ENCODE measurements around the gene GID4. TPM values are rescaled to one million over a fixed set of nuclear protein-coding genes. Genes with fewer than 3 reads are reported as not detected.

Gene GID4
- total RNA-seq, 6 donors from 2014 or later: 6.3 to 17.1 (median 9.8) TPM

DNA sequence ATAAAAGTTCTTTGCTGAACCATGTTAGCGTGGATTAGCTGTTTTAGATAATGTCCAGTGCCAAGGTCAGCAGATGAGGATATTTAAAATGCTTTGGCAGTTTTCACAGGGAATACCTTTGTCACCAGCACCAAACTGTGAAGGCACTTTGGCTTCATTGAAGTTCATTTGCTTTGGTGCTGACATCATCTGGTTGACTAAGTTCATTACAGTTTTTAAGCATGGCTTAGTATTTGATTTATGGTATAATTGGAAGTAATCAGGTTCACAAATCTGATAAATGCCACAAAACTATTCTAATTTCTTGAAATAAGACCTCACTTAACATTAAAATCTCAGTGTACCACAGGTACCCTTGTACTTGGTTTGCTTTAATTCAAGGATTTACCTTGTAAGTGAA, 4.3 kb downstream of the GID4 start:
- TF ChIP-seq POLR2A (IDR thresholded peaks at IDR 0.05) (no peak), POLR2AphosphoS5 (IDR thresholded peaks at IDR 0.05) (no peak), EP300 (IDR thresholded peaks at IDR 0.05) (no peak)
- TF ChIP-seq, protein P1, sequence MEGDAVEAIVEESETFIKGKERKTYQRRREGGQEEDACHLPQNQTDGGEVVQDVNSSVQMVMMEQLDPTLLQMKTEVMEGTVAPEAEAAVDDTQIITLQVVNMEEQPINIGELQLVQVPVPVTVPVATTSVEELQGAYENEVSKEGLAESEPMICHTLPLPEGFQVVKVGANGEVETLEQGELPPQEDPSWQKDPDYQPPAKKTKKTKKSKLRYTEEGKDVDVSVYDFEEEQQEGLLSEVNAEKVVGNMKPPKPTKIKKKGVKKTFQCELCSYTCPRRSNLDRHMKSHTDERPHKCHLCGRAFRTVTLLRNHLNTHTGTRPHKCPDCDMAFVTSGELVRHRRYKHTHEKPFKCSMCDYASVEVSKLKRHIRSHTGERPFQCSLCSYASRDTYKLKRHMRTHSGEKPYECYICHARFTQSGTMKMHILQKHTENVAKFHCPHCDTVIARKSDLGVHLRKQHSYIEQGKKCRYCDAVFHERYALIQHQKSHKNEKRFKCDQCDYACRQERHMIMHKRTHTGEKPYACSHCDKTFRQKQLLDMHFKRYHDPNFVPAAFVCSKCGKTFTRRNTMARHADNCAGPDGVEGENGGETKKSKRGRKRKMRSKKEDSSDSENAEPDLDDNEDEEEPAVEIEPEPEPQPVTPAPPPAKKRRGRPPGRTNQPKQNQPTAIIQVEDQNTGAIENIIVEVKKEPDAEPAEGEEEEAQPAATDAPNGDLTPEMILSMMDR (IDR thresholded peaks at IDR 0.05): no peak
- no peak overlapping the region for H3K4me3 ChIP-seq
- no peak overlapping the region for H3K27ac ChIP-seq
- H3K9me3 ChIP-seq: no peaks in the 10 kb centered on the region
- H3K36me3 ChIP-seq: peaks cover 5 to 26% (median 11%) of the 10 kb centered on the region in 4 donors
- DNase-seq: no peak
- peaks cover 14 to 23% (median 15%) of the 10 kb centered on the region in 4 donors for H3K4me1 ChIP-seq
- ATAC-seq (ENCODE audit: low FRiP score in 2 of 2): no peak
- no peaks in the 10 kb centered on the region for H3K27me3 ChIP-seq
- WGBS, 2 donors: 83 to 85% methylated on average over 1 of the region's 1 CpG

DNA sequence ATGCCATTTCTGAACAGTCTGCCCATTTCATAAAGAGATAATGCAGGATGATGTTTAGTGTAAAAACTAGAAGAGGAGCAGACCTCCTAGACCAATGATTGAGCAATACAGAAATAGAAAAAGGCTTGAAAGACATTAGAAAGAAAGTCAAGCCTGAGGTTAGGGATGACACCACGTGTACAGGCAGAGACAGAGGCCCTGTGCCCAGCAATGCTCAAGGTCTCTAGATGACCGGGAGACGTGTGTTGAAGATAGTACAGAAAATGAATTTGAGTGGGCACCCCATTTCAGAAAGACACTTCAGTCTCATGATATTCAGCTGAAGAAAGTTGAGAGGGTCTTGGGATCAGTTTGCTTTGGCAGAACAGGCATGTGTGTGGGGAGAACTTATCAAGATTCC, 5.4 kb downstream of the GID4 start:
- WGBS, 2 donors: 87 to 90% methylated on average over 3 of the region's 3 CpGs
- ATAC-seq (ENCODE audit: low FRiP score in 2 of 2) (no peak), DNase-seq (no peak)
- H3K4me1 ChIP-seq: peaks cover 13 to 22% (median 13%) of the 10 kb centered on the region in 4 donors
- no peaks in the 10 kb centered on the region for H3K9me3 ChIP-seq
- H3K4me3 ChIP-seq: no peak overlapping the region
- TF ChIP-seq POLR2AphosphoS5 (IDR thresholded peaks at IDR 0.05): no peak
- TF ChIP-seq POLR2A (IDR thresholded peaks at IDR 0.05): no peak
- no peak for TF ChIP-seq EP300 (IDR thresholded peaks at IDR 0.05)
- TF ChIP-seq, protein P1 (IDR thresholded peaks at IDR 0.05): no peak
- no peaks in the 10 kb centered on the region for H3K27me3 ChIP-seq
- H3K27ac ChIP-seq: no peak overlapping the region
- H3K36me3 ChIP-seq: peaks cover 5 to 26% (median 11%) of the 10 kb centered on the region in 4 donors

DNA sequence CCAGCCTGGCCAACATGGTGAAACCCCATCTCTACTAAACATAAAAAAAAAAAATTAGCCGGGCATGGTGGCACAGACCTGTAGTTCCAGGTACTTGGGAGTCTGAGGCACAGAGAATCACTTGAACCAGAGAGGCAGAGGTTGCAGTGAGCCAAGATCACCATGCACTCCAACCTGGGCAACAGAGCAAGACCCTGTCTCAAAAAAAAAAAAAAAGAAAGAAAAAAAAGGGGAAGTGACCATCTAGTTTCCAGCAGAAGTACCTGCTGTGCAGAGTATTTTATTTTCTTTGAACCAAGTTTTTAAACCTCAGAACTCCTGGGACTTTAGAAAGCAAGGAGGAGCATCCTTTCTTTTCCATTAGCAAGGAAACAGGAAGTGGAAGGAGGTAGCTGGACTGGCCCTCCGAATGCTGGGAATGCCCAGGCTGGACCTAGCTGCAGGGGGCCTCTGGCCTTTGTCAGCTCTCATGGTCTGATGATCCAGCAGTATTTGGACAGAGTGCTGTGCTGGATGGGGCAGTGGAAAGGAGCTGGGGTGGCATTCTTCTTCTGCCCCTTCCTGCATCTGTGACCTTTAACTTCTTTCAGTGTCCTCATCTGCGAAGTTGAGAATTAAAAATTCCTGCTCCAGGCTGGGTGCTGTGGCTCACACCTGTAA, 6.6 kb downstream of the GID4 start:
- Histone ChIP-seq H3K27ac (no peak overlapping the region), H3K9me3 (no peaks in the 10 kb centered on the region), H3K27me3 (no peaks in the 10 kb centered on the region), H3K36me3 (peaks cover 5 to 26% (median 11%) of the 10 kb centered on the region in 4 donors), H3K4me1 (peaks cover 4 to 11% (median 6%) of the 10 kb centered on the region in 4 donors), H3K4me3 (no peak overlapping the region)
- WGBS, 2 donors: 78 to 85% methylated on average over 3 of the region's 3 CpGs
- DNase-seq (no peak), ATAC-seq (ENCODE audit: low FRiP score in 2 of 2) (no peak)
- no peak for TF ChIP-seq EP300 (IDR thresholded peaks at IDR 0.05)
- TF ChIP-seq, protein P1 (IDR thresholded peaks at IDR 0.05): no peak
- TF ChIP-seq POLR2A (IDR thresholded peaks at IDR 0.05): no peak
- no peak for TF ChIP-seq POLR2AphosphoS5 (IDR thresholded peaks at IDR 0.05)

DNA sequence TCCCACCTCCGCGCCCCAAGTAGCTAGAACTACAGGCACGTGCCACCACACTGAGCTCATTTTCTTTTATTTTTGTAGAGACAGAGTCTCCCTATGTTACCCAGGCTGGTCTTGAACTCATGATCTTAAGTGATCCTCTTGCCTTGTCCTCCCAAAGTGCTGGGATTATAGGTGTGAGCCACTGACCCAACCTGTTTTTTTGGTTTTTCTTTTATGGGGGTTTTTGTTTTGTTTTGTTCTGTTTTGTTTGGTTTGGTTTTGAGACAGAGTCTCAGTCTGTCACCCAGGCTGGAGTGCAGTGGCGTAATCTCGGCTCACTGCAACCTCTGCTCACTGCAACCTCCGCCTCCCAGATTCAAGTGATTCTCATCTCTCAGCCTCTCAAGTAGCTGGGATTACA, 16.4 kb downstream of the GID4 start:
- no peak for DNase-seq

More for the DNA sequence above, 16.4 kb downstream of the GID4 start:
- WGBS, 2 donors: 94% methylated on average over 6 of the region's 6 CpGs
- no peak for TF ChIP-seq POLR2AphosphoS5 (IDR thresholded peaks at IDR 0.05)
- TF ChIP-seq EP300 (IDR thresholded peaks at IDR 0.05): no peak
- TF ChIP-seq POLR2A (IDR thresholded peaks at IDR 0.05): no peak
- TF ChIP-seq, protein P1 (IDR thresholded peaks at IDR 0.05): no peak
- Histone ChIP-seq H3K36me3 (peaks cover 16 to 60% (median 44%) of the 10 kb centered on the region in 4 donors), H3K4me1 (no peaks in the 10 kb centered on the region), H3K27me3 (no peaks in the 10 kb centered on the region), H3K4me3 (no peak overlapping the region), H3K9me3 (no peaks in the 10 kb centered on the region), H3K27ac (no peak overlapping the region)
- no peak for ATAC-seq (ENCODE audit: low FRiP score in 2 of 2)
